Mesenchymal stem cell (in vitro differentiated cells and primary cell): ENCODE data around the gene PDGFD.

ENCODE experiments used
- DNase-seq: peaks from one replicate; pipeline ENCODE4 v3.0.0-alpha.2; 2013
- H2AFZ ChIP-seq: one replicate; pipeline ENCODE4 v1.6.1; 2013; ENCODE audit warnings: low read depth, mild to moderate bottlenecking, control low read depth, inconsistent platforms, low read length, moderate library complexity
- H2AK5ac ChIP-seq: 2 replicates; pipeline ENCODE4 v1.6.1; 2013; ENCODE audit warnings: low read length, moderate library complexity, mild to moderate bottlenecking, inconsistent platforms; ENCODE audit not compliant: severe bottlenecking
- H2BK120ac ChIP-seq: one replicate; pipeline ENCODE4 v1.6.1; 2013; ENCODE audit warnings: low read depth, mild to moderate bottlenecking, inconsistent platforms, low read length, moderate library complexity
- H2BK12ac ChIP-seq, 2 experiments: one replicate each; pipeline ENCODE4 v1.6.1; 2013; ENCODE audit warnings: inconsistent platforms in 2 of 2, low read length in 2 of 2, mild to moderate bottlenecking in 2 of 2, moderate library complexity in 2 of 2, control low read depth in 1 of 2
- H2BK15ac ChIP-seq: one replicate; pipeline ENCODE4 v1.6.1; 2013; ENCODE audit warnings: mild to moderate bottlenecking, low read depth, inconsistent platforms; ENCODE audit not compliant: poor library complexity, severe bottlenecking
- H2BK5ac ChIP-seq: 2 replicates; pipeline ENCODE4 v1.6.1; 2013; ENCODE audit warnings: low read depth, mild to moderate bottlenecking, low read length, control low read depth, inconsistent platforms; ENCODE audit not compliant: poor library complexity, severe bottlenecking
- H3K14ac ChIP-seq, 2 experiments: one replicate each; pipeline ENCODE4 v1.6.1; 2013; ENCODE audit warnings: inconsistent platforms in 2 of 2, low read length in 2 of 2, control low read depth in 1 of 2, mild to moderate bottlenecking in 1 of 2, moderate library complexity in 1 of 2
- H3K18ac ChIP-seq, 2 experiments: one replicate each; pipeline ENCODE4 v1.6.1; 2013; ENCODE audit warnings: inconsistent platforms in 2 of 2, low read length in 2 of 2, control low read depth in 1 of 2, low read depth in 1 of 2, mild to moderate bottlenecking in 1 of 2
- H3K23ac ChIP-seq, 2 experiments: one replicate each; pipeline ENCODE4 v1.6.1; 2013; ENCODE audit warnings: inconsistent platforms in 2 of 2, low read length in 2 of 2, mild to moderate bottlenecking in 2 of 2, moderate library complexity in 2 of 2, control low read depth in 1 of 2
- H3K27ac ChIP-seq: 2 replicates; pipeline ENCODE4 v1.5.1; 2013; ENCODE audit warnings: mild to moderate bottlenecking, moderate library complexity, low read length, control low read depth, inconsistent platforms; ENCODE audit not compliant: poor library complexity, severe bottlenecking
- H3K27me3 ChIP-seq, 2 experiments: 2 replicates each; pipeline versions ENCODE4 v1.6.1 to v1.7.0; 2013; ENCODE audit warnings: low read length in 2 of 2, mild to moderate bottlenecking in 2 of 2, moderate library complexity in 2 of 2, control low read depth in 1 of 2, inconsistent platforms in 1 of 2; ENCODE audit not compliant: control insufficient read depth in 1 of 2, insufficient read depth in 1 of 2
- H3K36me3 ChIP-seq, 2 experiments: 2 replicates each; pipeline versions ENCODE4 v1.6.1 to v1.7.0; 2013; ENCODE audit warnings: low read length in 2 of 2, control low read depth in 1 of 2, inconsistent platforms in 1 of 2, low read depth in 1 of 2, mild to moderate bottlenecking in 1 of 2; ENCODE audit not compliant: insufficient read depth in 2 of 2, control insufficient read depth in 1 of 2
- H3K4ac ChIP-seq, 2 experiments: one replicate each; pipeline ENCODE4 v1.6.1; 2013; ENCODE audit warnings: inconsistent platforms in 2 of 2, low read length in 2 of 2, mild to moderate bottlenecking in 2 of 2, moderate library complexity in 2 of 2, control low read depth in 1 of 2, low read depth in 1 of 2
- H3K4me1 ChIP-seq: 2 replicates; pipeline ENCODE4 v1.6.1; 2013; ENCODE audit warnings: low read depth, low read length, control low read depth; ENCODE audit not compliant: control insufficient read depth, insufficient read depth
- H3K4me2 ChIP-seq: 2 replicates; pipeline ENCODE4 v1.6.1; 2013; ENCODE audit warnings: low read length, mild to moderate bottlenecking, inconsistent platforms; ENCODE audit not compliant: poor library complexity, severe bottlenecking
- H3K4me3 ChIP-seq, 2 experiments: 2 replicates each; pipeline versions ENCODE4 v1.5.1 to v1.7.0; 2013; ENCODE audit warnings: low read length in 2 of 2, mild to moderate bottlenecking in 2 of 2, control low read depth in 1 of 2, low read depth in 1 of 2; ENCODE audit not compliant: insufficient read depth in 1 of 2
- H3K79me1 ChIP-seq: replicated peaks from 2 replicates; pipeline ENCODE4 v1.6.1; 2013; ENCODE audit warnings: mild to moderate bottlenecking, control low read depth, low read length, inconsistent platforms; ENCODE audit not compliant: poor library complexity, severe bottlenecking
- H3K9ac ChIP-seq: 2 replicates; pipeline ENCODE4 v1.7.0; 2013; ENCODE audit warnings: mild to moderate bottlenecking, low read length, moderate library complexity
- H3K9me3 ChIP-seq: 2 replicates; pipeline ENCODE4 v1.7.0; 2013; ENCODE audit warnings: mild to moderate bottlenecking, low read length; ENCODE audit not compliant: control insufficient read depth
- H4K8ac ChIP-seq: one replicate; pipeline ENCODE4 v1.6.1; 2013; ENCODE audit warnings: inconsistent platforms, mild to moderate bottlenecking, low read length, moderate library complexity
- H4K91ac ChIP-seq: one replicate; pipeline ENCODE4 v1.6.1; 2013; ENCODE audit warnings: mild to moderate bottlenecking, low read length, inconsistent platforms
- WGBS: methylation state at CpG from one replicate; pipeline ENCODE4 v1.1.7; 2013; ENCODE audit warnings: mixed read lengths; 5-methylcytosine and 5-hydroxymethylcytosine counted together

PDGFD gene

GRCh38 chr11:104161751-104162450 lies 2.0 kb downstream of the PDGFD start:
- no peak overlapping the region for H3K18ac ChIP-seq
- H2BK12ac ChIP-seq: no peak overlapping the region
- H3K23ac ChIP-seq: no peak overlapping the region
- 67% methylated on average over 1 of the region's 1 CpG for WGBS
- no peak overlapping the region for H3K9ac ChIP-seq
- H3K36me3 ChIP-seq: no peaks in the 10 kb centered on the region
- H2AK5ac ChIP-seq: no peak overlapping the region
- H2BK120ac ChIP-seq: no peak overlapping the region
- peaks cover 5% of the 10 kb centered on the region for H3K79me1 ChIP-seq
- no peak overlapping the region for H4K8ac ChIP-seq
- no peak overlapping the region for H2AFZ ChIP-seq
- no peak overlapping the region for H2BK5ac ChIP-seq
- H3K27ac ChIP-seq: no peak overlapping the region
- DNase-seq: no peak
- no peaks in the 10 kb centered on the region for H3K9me3 ChIP-seq
- no peak overlapping the region for H3K4ac ChIP-seq
- H3K4me1 ChIP-seq: peaks cover 8% of the 10 kb centered on the region
- H4K91ac ChIP-seq: no peak overlapping the region
- no peak overlapping the region for H2BK15ac ChIP-seq
- peaks cover 0 to 5% of the 10 kb centered on the region in 2 experiments for H3K27me3 ChIP-seq
- no peak overlapping the region for H3K4me3 ChIP-seq
- no peak overlapping the region for H3K14ac ChIP-seq
- H3K4me2 ChIP-seq: no peak overlapping the region

- no CpG with 5 or more reads among the region's 1 CpG for WGBS
- no peak overlapping the region for H3K23ac ChIP-seq
- DNase-seq: peak; percentile 22
These were observed 4.6 kb downstream of the PDGFD start for GRCh38 chr11:104159356-104159755.

GRCh38 chr11:104155375-104155774 lies 8.6 kb downstream of the PDGFD start:
- Histone ChIP-seq H3K9ac (no peak overlapping the region), H3K27me3 (no peaks in the 10 kb centered on the region), H3K4me3 (no peak overlapping the region), H3K4me2 (no peak overlapping the region), H3K79me1 (peaks cover 5% of the 10 kb centered on the region), H2BK12ac (no peak overlapping the region), H2AK5ac (no peak overlapping the region), H3K27ac (no peak overlapping the region), H3K23ac (no peak overlapping the region), H2BK5ac (no peak overlapping the region), H3K4ac (no peak overlapping the region), H3K36me3 (no peaks in the 10 kb centered on the region), H4K91ac (no peak overlapping the region), H3K9me3 (no peaks in the 10 kb centered on the region), H4K8ac (no peak overlapping the region), H3K14ac (no peak overlapping the region), H2BK120ac (no peak overlapping the region), H2AFZ (no peak overlapping the region), H3K18ac (no peak overlapping the region), H2BK15ac (no peak overlapping the region), H3K4me1 (no peaks in the 10 kb centered on the region)
- WGBS: 100% methylated on average over 1 of the region's 1 CpG
- no peak for DNase-seq

More at GRCh38 chr11:104159356-104159755, 4.6 kb downstream of the PDGFD start:
- no peaks in the 10 kb centered on the region for H3K9me3 ChIP-seq
- H3K4me2 ChIP-seq: no peak overlapping the region
- H3K4ac ChIP-seq: no peak overlapping the region
- no peak overlapping the region for H3K27ac ChIP-seq
- peaks cover 4% of the 10 kb centered on the region for H3K4me1 ChIP-seq
- no peak overlapping the region for H2BK15ac ChIP-seq
- no peak overlapping the region for H2BK120ac ChIP-seq
- no peak overlapping the region for H2BK5ac ChIP-seq
- no peaks in the 10 kb centered on the region for H3K36me3 ChIP-seq
- no peak overlapping the region for H3K14ac ChIP-seq
- peaks cover 5% of the 10 kb centered on the region for H3K79me1 ChIP-seq
- H3K4me3 ChIP-seq: no peak overlapping the region
- H3K9ac ChIP-seq: no peak overlapping the region
- H2BK12ac ChIP-seq: no peak overlapping the region
- no peak overlapping the region for H2AK5ac ChIP-seq
- no peak overlapping the region for H4K91ac ChIP-seq
- H3K27me3 ChIP-seq: peaks cover 0 to 5% of the 10 kb centered on the region in 2 experiments
- no peak overlapping the region for H3K18ac ChIP-seq
- no peak overlapping the region for H2AFZ ChIP-seq
- no peak overlapping the region for H4K8ac ChIP-seq

- H3K79me1 ChIP-seq: peaks cover 5% of the 10 kb centered on the region
- no peak overlapping the region for H3K27ac ChIP-seq
- WGBS: 38% methylated on average over 7 of the region's 7 CpGs
- H4K8ac ChIP-seq: no peak overlapping the region
- no peaks in the 10 kb centered on the region for H3K4me1 ChIP-seq
- no peak overlapping the region for H2BK12ac ChIP-seq
- no peak overlapping the region for H3K4me2 ChIP-seq
- no peak overlapping the region for H2AK5ac ChIP-seq
- no peak for DNase-seq
- H3K9me3 ChIP-seq: no peaks in the 10 kb centered on the region
- no peak overlapping the region for H2BK5ac ChIP-seq
- H4K91ac ChIP-seq: no peak overlapping the region
- H2BK15ac ChIP-seq: no peak overlapping the region
- H3K23ac ChIP-seq: no peak overlapping the region
- H2BK120ac ChIP-seq: no peak overlapping the region
- H3K9ac ChIP-seq: no peak overlapping the region
- H3K18ac ChIP-seq: no peak overlapping the region
- H3K4me3 ChIP-seq: no peak overlapping the region
- H2AFZ ChIP-seq: no peak overlapping the region
- H3K36me3 ChIP-seq: no peaks in the 10 kb centered on the region
- H3K27me3 ChIP-seq: no peaks in the 10 kb centered on the region
- no peak overlapping the region for H3K14ac ChIP-seq
- no peak overlapping the region for H3K4ac ChIP-seq
These were observed 9.7 kb downstream of the PDGFD start for GRCh38 chr11:104154296-104154695.
